Trophoblast cell (in vitro differentiated cells and primary cell): Measurements from ENCODE around the gene CNDP2.
"Not testable (repeated sequence)": the region's sequence is repeated elsewhere in the genome, so short reads cannot be mapped to it uniquely, and the experiment has no call there.

Experiments
- DNase-seq, 2 donors: peaks; one replicate each; pipeline ENCODE4 v3.0.0-alpha.2; 2016
- H2AFZ ChIP-seq: 2 replicates; pipeline ENCODE4 v1.6.1; 2013; ENCODE audit warnings: low read length, moderate library complexity, mild to moderate bottlenecking; ENCODE audit not compliant: insufficient read depth, poor library complexity
- H2AK5ac ChIP-seq: 2 replicates; pipeline ENCODE4 v1.6.1; 2013; ENCODE audit warnings: mild to moderate bottlenecking, low read length
- H2BK120ac ChIP-seq: 2 replicates; pipeline ENCODE4 v1.6.1; 2013; ENCODE audit warnings: low read length, mild to moderate bottlenecking, moderate library complexity; ENCODE audit not compliant: insufficient read depth, poor library complexity
- H2BK12ac ChIP-seq: 2 replicates; pipeline ENCODE4 v1.6.1; 2013; ENCODE audit warnings: mild to moderate bottlenecking, low read length, moderate library complexity
- H2BK5ac ChIP-seq: 2 replicates; pipeline ENCODE4 v1.6.1; 2013; ENCODE audit warnings: low read length, low read depth, moderate library complexity, mild to moderate bottlenecking; ENCODE audit not compliant: poor library complexity
- H3K14ac ChIP-seq: 2 replicates; pipeline ENCODE4 v1.6.1; 2013; ENCODE audit warnings: mild to moderate bottlenecking, low read length
- H3K18ac ChIP-seq: 2 replicates; pipeline ENCODE4 v1.6.1; 2013; ENCODE audit warnings: mild to moderate bottlenecking, low read length
- H3K23ac ChIP-seq: 2 replicates; pipeline ENCODE4 v1.6.1; 2013; ENCODE audit warnings: low read length
- H3K27ac ChIP-seq: 2 replicates; pipeline ENCODE4 v1.5.1; 2013; ENCODE audit warnings: low read depth, mild to moderate bottlenecking, inconsistent platforms, low read length, moderate library complexity
- H3K27me3 ChIP-seq: 2 replicates; pipeline ENCODE4 v1.6.1; 2013; ENCODE audit warnings: inconsistent platforms, mild to moderate bottlenecking, low read length, moderate library complexity; ENCODE audit not compliant: insufficient read depth
- H3K36me3 ChIP-seq, 2 experiments: 1 replicate in 1 of 2; 2 replicates in 1 of 2; pipeline ENCODE4 v1.6.1; 2013; ENCODE audit warnings: low read length in 2 of 2, mild to moderate bottlenecking in 2 of 2, moderate library complexity in 1 of 2; ENCODE audit not compliant: insufficient read depth in 2 of 2, control insufficient read depth in 1 of 2
- H3K4ac ChIP-seq: 2 replicates; pipeline ENCODE4 v1.6.1; 2013; ENCODE audit warnings: low read depth, mild to moderate bottlenecking, low read length, moderate library complexity
- H3K4me1 ChIP-seq, 2 experiments: 1 replicate in 1 of 2; 2 replicates in 1 of 2; pipeline ENCODE4 v1.6.1; 2013; ENCODE audit warnings: low read length in 2 of 2, mild to moderate bottlenecking in 2 of 2, moderate library complexity in 1 of 2; ENCODE audit not compliant: insufficient read depth in 2 of 2, control insufficient read depth in 1 of 2
- H3K4me2 ChIP-seq: 2 replicates; pipeline ENCODE4 v1.6.1; 2013; ENCODE audit warnings: inconsistent platforms, mild to moderate bottlenecking, low read length, moderate library complexity
- H3K4me3 ChIP-seq: 2 replicates; pipeline ENCODE4 v1.5.1; 2013; ENCODE audit warnings: mild to moderate bottlenecking, low read depth, low read length, inconsistent platforms
- H3K79me1 ChIP-seq: one replicate; pipeline ENCODE4 v1.6.1; 2013; ENCODE audit warnings: low read length
- H3K79me2 ChIP-seq: 2 replicates; pipeline ENCODE4 v1.6.1; 2013; ENCODE audit warnings: low read length, mild to moderate bottlenecking; ENCODE audit not compliant: control insufficient read depth, insufficient read depth, poor library complexity
- H3K9ac ChIP-seq: 2 replicates; pipeline ENCODE4 v1.6.1; 2013; ENCODE audit warnings: mild to moderate bottlenecking, low read length
- H3K9me3 ChIP-seq: 2 replicates; pipeline ENCODE4 v1.6.1; 2013; ENCODE audit warnings: low read depth, mild to moderate bottlenecking, control low read depth, inconsistent platforms, low read length; ENCODE audit not compliant: insufficient read depth
- H4K12ac ChIP-seq: 2 replicates; pipeline ENCODE4 v1.6.1; 2013; ENCODE audit warnings: low read depth, mild to moderate bottlenecking, low read length, moderate library complexity
- H4K8ac ChIP-seq: 2 replicates; pipeline ENCODE4 v1.6.1; 2013; ENCODE audit warnings: low read depth, mild to moderate bottlenecking, low read length, moderate library complexity
- H4K91ac ChIP-seq: one replicate; pipeline ENCODE4 v1.6.1; 2013; ENCODE audit warnings: low read depth, mild to moderate bottlenecking, low read length, moderate library complexity
- WGBS: extraction: QIAGEN DNeasy Blood & Tissue Kit; methylation state at CpG from one replicate; pipeline ENCODE4 v1.1.7; 2013; ENCODE audit warnings: missing lambda C conversion rate; ENCODE audit not compliant: insufficient read length, insufficient coverage; ENCODE audit errors: extremely low coverage; 5-methylcytosine and 5-hydroxymethylcytosine counted together

The CNDP2 gene

DNA sequence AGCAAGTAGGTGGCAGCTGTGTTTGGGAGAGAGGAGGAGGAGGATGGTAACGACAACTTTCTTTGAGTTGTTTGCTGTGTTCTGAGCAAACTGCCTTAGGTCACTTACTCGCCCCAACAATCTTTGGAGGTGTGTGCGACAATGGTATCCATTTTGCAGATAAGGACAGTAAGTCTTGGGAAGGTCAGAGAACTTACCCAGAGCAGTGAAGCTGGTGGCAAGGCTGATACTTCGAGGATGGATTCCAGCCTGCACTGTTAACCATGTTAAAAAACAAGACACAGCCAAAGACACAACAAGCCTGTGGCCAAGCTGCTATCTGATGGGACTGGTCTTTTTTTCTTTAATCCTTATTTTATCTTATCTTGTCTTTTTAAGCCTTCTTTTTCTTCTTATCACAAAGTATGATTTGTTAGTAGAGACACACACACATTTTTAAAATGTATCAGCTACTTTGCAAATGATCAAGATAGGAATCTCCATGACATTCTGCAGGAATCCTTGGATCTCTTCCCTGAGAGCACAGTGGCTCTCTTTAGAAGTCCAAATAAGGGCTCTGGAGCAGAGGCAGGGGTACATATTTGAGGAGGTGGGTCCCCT, 66.1 kb downstream of the CNDP2 start:
- Histone ChIP-seq H2AK5ac (no peak overlapping the region), H3K4me1 (peaks cover 3 to 5% of the 10 kb centered on the region in 2 experiments), H2BK120ac (no peak overlapping the region), H3K79me1 (no peaks in the 10 kb centered on the region), H3K14ac (no peak overlapping the region), H3K27me3 (no peaks in the 10 kb centered on the region), H3K23ac (no peak overlapping the region), H3K18ac (no peak overlapping the region), H3K36me3 (no peaks in the 10 kb centered on the region), H3K79me2 (no peaks in the 10 kb centered on the region), H4K8ac (no peak overlapping the region), H3K9ac (no peak overlapping the region), H3K4ac (no peak overlapping the region), H3K4me2 (no peak overlapping the region), H2AFZ (no peak overlapping the region), H3K4me3 (no peak overlapping the region), H2BK12ac (no peak overlapping the region), H4K91ac (no peak overlapping the region), H2BK5ac (no peak overlapping the region), H4K12ac (no peak overlapping the region), H3K27ac (no peak overlapping the region), H3K9me3 (peaks cover 9% of the 10 kb centered on the region)
- peak in 1 of 2 donors; percentile 66 for DNase-seq
- no CpG with 5 or more reads among the region's 4 CpGs for WGBS

DNA sequence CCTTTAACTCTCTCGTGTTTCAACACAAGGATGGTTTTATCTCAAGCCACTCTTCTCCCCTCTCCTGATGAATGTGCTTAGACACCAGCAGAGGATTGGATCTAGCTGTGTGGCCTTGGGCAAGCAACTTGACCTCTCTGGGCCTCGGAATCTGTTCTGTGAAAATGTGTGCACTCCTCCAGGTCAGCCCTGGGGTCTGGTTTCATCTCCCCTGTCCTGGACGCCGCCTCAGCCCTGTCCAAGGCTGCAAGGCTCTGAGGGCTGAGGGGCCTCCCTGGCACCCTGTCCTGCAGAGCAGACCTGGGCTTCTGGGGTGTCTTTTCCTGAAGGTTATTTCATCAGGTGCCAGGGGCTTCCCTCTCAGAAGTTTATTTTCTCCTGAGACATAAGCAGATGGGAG, 66.6 kb downstream of the CNDP2 start:
- Histone ChIP-seq H4K91ac (no peak overlapping the region), H3K9ac (no peak overlapping the region), H3K4me2 (no peak overlapping the region), H3K9me3 (peaks cover 14% of the 10 kb centered on the region), H3K79me2 (no peaks in the 10 kb centered on the region), H2BK12ac (no peak overlapping the region), H3K79me1 (no peaks in the 10 kb centered on the region), H3K36me3 (no peaks in the 10 kb centered on the region), H3K4ac (no peak overlapping the region), H3K27me3 (no peaks in the 10 kb centered on the region), H4K12ac (no peak overlapping the region), H4K8ac (no peak overlapping the region), H3K4me3 (no peak overlapping the region), H3K18ac (no peak overlapping the region), H3K23ac (no peak overlapping the region), H3K4me1 (peaks cover 3 to 5% of the 10 kb centered on the region in 2 experiments), H3K14ac (no peak overlapping the region), H2BK5ac (no peak overlapping the region), H2BK120ac (no peak overlapping the region), H2AFZ (no peak overlapping the region), H2AK5ac (no peak overlapping the region), H3K27ac (no peak overlapping the region)
- no CpG with 5 or more reads among the region's 4 CpGs for WGBS
- no peak for DNase-seq

DNA sequence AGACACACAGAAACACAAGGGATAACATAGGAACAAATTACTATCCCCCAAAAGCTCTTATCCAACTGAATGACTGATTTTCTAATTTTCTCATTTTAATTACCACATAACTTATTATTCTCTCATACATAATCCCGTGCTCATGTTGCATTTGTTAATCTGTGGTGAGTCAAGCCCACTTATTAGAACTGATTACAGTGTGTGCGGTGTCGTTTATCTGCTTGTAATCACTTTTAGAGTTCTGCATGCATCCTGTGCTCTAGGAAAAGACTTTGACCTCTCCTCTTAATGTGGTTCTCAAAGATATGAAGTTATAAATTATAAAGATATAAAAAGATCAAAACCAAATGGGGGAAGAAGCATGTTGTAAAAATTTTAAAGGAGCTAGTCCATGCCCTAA, 67.8 kb downstream of the CNDP2 start:
- Histone ChIP-seq H3K27me3 (no peaks in the 10 kb centered on the region), H3K79me1 (no peaks in the 10 kb centered on the region), H4K91ac (no peak overlapping the region), H3K4me1 (peaks cover 3 to 5% of the 10 kb centered on the region in 2 experiments), H3K9ac (no peak overlapping the region), H3K4me3 (no peak overlapping the region), H3K79me2 (no peaks in the 10 kb centered on the region), H2AFZ (no peak overlapping the region), H3K14ac (no peak overlapping the region), H4K12ac (no peak overlapping the region), H3K4me2 (no peak overlapping the region), H3K18ac (no peak overlapping the region), H3K23ac (no peak overlapping the region), H3K27ac (no peak overlapping the region), H2BK120ac (no peak overlapping the region), H2BK5ac (no peak overlapping the region), H3K36me3 (no peaks in the 10 kb centered on the region), H4K8ac (no peak overlapping the region), H3K9me3 (peaks cover 14% of the 10 kb centered on the region), H3K4ac (no peak overlapping the region), H2BK12ac (no peak overlapping the region), H2AK5ac (no peak overlapping the region)
- 100% methylated on average over 1 of the region's 3 CpGs for WGBS
- DNase-seq: no peak

DNA sequence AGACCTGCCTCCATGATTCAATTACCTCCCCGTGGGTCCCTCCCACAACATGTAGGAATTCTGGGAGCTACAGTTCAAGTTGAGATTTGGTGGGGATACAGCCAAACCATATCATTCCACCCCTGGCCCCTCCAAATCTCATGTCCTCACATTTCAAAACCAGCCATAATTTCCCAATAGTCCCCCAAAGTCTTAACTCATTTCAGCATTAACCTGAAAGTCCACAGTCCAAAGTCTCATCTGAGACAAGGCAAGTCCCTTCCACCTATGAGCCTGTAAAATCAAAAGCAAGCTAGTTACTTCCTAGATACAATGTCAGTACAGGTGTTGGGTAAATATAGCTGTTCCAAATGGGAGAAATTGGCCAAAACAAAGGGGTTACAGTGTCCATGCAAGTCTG, 69.0 kb downstream of the CNDP2 start:
- not testable (repeated sequence) for H3K23ac ChIP-seq, H2AFZ ChIP-seq, H2AK5ac ChIP-seq, H3K14ac ChIP-seq, H3K36me3 ChIP-seq, H4K12ac ChIP-seq, H2BK5ac ChIP-seq, H3K18ac ChIP-seq, H3K9ac ChIP-seq, H3K4me2 ChIP-seq, H3K4me1 ChIP-seq, H3K79me2 ChIP-seq, H2BK12ac ChIP-seq, DNase-seq, H2BK120ac ChIP-seq, H4K8ac ChIP-seq, H3K79me1 ChIP-seq, H3K27ac ChIP-seq, H3K4ac ChIP-seq, H3K4me3 ChIP-seq, H3K27me3 ChIP-seq, H4K91ac ChIP-seq
- H3K9me3 ChIP-seq: peaks cover 11% of the 10 kb centered on the region
- WGBS: no CpG with 5 or more reads among the region's 1 CpG
